ENCODE data around the gene NSUN3.

DNA sequence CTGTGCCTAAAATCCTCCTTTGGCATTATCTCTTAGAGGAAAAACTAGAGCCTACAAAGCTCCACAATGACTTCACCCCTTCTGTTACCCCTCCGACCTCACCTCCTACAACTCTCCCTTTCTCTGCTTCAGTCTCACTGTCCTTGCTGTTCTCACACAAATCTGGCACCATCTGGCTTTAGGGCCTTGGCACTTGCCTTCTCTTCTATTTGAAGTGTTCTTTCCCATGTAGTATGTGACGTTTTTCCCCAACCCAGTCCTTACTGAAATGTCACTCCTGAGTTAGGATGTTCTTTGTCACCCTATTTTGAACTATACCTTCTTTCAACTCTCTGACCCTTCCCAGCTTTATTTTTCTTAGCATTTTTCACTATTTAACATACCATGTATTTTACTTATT lies 43.2 kb upstream of the NSUN3 start:
- TF ChIP-seq SP1 (IDR thresholded peaks at IDR 0.05) (no peak), FOXM1 (IDR thresholded peaks at IDR 0.05; ENCODE audit: borderline replicate concordance) (no peak), BHLHE40 (IDR thresholded peaks at IDR 0.05; ENCODE audit: borderline replicate concordance) (no peak), FOXK2 (IDR thresholded peaks at IDR 0.05) (no peak), TARDBP (IDR thresholded peaks at IDR 0.05) (no peak), ZNF384 (IDR thresholded peaks at IDR 0.05) (no peak), LEF1 (IDR thresholded peaks at IDR 0.05; ENCODE audit: borderline replicate concordance) (no peak), SUZ12 (IDR thresholded peaks at IDR 0.05) (no peak), ELF4 (IDR thresholded peaks at IDR 0.05) (no peak), HDGF (IDR thresholded peaks at IDR 0.05; ENCODE audit: borderline replicate concordance) (no peak), ARNT (IDR thresholded peaks at IDR 0.05) (no peak), FOXA1 (IDR thresholded peaks at IDR 0.05) (no peak)
- TF ChIP-seq, protein P1, sequence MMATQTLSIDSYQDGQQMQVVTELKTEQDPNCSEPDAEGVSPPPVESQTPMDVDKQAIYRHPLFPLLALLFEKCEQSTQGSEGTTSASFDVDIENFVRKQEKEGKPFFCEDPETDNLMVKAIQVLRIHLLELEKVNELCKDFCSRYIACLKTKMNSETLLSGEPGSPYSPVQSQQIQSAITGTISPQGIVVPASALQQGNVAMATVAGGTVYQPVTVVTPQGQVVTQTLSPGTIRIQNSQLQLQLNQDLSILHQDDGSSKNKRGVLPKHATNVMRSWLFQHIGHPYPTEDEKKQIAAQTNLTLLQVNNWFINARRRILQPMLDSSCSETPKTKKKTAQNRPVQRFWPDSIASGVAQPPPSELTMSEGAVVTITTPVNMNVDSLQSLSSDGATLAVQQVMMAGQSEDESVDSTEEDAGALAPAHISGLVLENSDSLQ (IDR thresholded peaks at IDR 0.05): no peak

Data from HEK293T (cell line).